Measurements from ENCODE around the gene CCDC172.

Gene CCDC172

GRCh38 chr10:116356833-116357232, 32.6 kb downstream of the CCDC172 start:
- DNase-seq (ENCODE audit: low read depth in 1 of 2, low spot score in 1 of 2): no peak
- TF ChIP-seq CTCF (IDR thresholded peaks at IDR 0.05; ENCODE audit: insufficient read depth, low read length) (no peak), GABPA (IDR thresholded peaks at IDR 0.05; ENCODE audit: low read depth) (no peak), SPI1 (IDR thresholded peaks at IDR 0.05; ENCODE audit: borderline replicate concordance, low read depth) (no peak), REST (IDR thresholded peaks at IDR 0.05; ENCODE audit: insufficient replicate concordance, low read depth) (no peak), POLR2AphosphoS5 (IDR thresholded peaks at IDR 0.05; ENCODE audit: low read depth) (no peak)
- no peak overlapping the region for H3K4me3 ChIP-seq (replicated peaks; ENCODE audit: insufficient read depth, low read length)
- no peak overlapping the region for H3K27ac ChIP-seq (replicated peaks)
- H3K27me3 ChIP-seq (ENCODE audit: insufficient read depth, poor library complexity, severe bottlenecking): no peaks in the 10 kb centered on the region

GRCh38 chr10:116364868-116365267, 40.6 kb downstream of the CCDC172 start:
- Histone ChIP-seq H3K4me3 (replicated peaks; ENCODE audit: insufficient read depth, low read length) (no peak overlapping the region), H3K27ac (replicated peaks) (no peak overlapping the region), H3K27me3 (ENCODE audit: insufficient read depth, poor library complexity, severe bottlenecking) (no peaks in the 10 kb centered on the region)
- no peak for DNase-seq (ENCODE audit: low read depth in 1 of 2, low spot score in 1 of 2)
- no peak for TF ChIP-seq POLR2AphosphoS5 (IDR thresholded peaks at IDR 0.05; ENCODE audit: low read depth)
- no peak for TF ChIP-seq CTCF (IDR thresholded peaks at IDR 0.05; ENCODE audit: insufficient read depth, low read length)
- no peak for TF ChIP-seq SPI1 (IDR thresholded peaks at IDR 0.05; ENCODE audit: borderline replicate concordance, low read depth)
- TF ChIP-seq REST (IDR thresholded peaks at IDR 0.05; ENCODE audit: insufficient replicate concordance, low read depth): no peak
- no peak for TF ChIP-seq GABPA (IDR thresholded peaks at IDR 0.05; ENCODE audit: low read depth)

- Histone ChIP-seq H3K4me3 (replicated peaks; ENCODE audit: insufficient read depth, low read length) (no peak overlapping the region), H3K27ac (replicated peaks) (no peak overlapping the region), H3K27me3 (ENCODE audit: insufficient read depth, poor library complexity, severe bottlenecking) (no peaks in the 10 kb centered on the region)
- DNase-seq (ENCODE audit: low read depth in 1 of 2, low spot score in 1 of 2): no peak
- TF ChIP-seq GABPA (IDR thresholded peaks at IDR 0.05; ENCODE audit: low read depth): no peak
- TF ChIP-seq SPI1 (IDR thresholded peaks at IDR 0.05; ENCODE audit: borderline replicate concordance, low read depth): no peak
- TF ChIP-seq CTCF (IDR thresholded peaks at IDR 0.05; ENCODE audit: insufficient read depth, low read length): no peak
- no peak for TF ChIP-seq POLR2AphosphoS5 (IDR thresholded peaks at IDR 0.05; ENCODE audit: low read depth)
- TF ChIP-seq REST (IDR thresholded peaks at IDR 0.05; ENCODE audit: insufficient replicate concordance, low read depth): no peak
Measured at GRCh38 chr10:116371737-116372136, 47.5 kb downstream of the CCDC172 start.
